Activated CD8-positive, alpha-beta memory T cell treated with anti-CD3 and anti-CD28 coated beads, Interleukin-2, amount 50 U/mL, for 1 hour (primary cell): ENCODE results near the gene LEUTX.
A peak's percentile ranks its signal among the peaks of the same experiment; 100 is the strongest.
"Not testable (repeated sequence)": the region's sequence is repeated elsewhere in the genome, so short reads cannot be mapped to it uniquely, and the experiment has no call there.

Experiments used
- DNase-seq: peaks from one replicate; pipeline ENCODE4 v3.0.0-alpha.2; 2020; ENCODE audit errors: extremely low read depth

The LEUTX gene

GRCh38 chr19:39778763-39779162, at the start of gene LEUTX:
Gene LEUTX (plus strand): TSS chr19:39778854. CDS start chr19:39778921, 67 bp downstream.
- DNase-seq: no peak

DNA sequence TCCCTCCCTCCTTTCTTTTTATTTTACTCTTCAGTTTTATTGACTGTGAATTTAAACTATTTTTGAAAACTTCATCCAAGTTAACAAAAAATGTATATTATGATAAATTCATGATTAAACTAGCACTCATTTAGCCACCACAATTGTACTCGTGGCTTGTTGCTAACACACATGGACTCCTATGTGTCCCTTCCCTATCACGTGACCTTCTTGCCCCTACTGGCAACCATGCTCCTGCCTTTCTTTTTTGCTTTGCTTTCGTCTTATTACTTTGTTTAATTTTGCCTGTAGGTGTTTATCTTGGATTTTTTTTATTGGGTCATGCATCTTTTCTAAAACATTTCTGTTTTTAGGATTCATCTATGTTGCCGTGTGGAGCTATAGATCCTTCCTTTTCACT, 49.1 kb upstream of the LEUTX start:
- DNase-seq: no peak

DNA sequence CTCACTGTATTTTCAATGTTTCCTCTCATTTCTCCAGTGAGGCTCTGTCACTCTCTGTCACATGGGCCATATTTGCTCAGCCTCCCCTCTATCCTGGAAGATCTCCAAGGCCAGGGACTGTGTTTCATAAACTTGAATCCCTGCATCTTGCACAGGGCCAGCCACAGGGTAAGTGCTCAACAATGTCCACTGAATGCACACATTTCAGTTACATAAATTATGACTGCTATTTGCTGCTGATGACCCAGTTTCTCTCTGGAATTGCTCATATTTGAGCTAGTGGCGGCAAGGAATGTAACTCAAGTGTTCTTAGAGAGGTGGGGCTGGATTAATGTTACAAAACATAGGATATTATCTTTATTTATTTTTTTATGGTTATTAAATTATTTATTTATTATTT, 47.0 kb upstream of the LEUTX start:
- DNase-seq: no peak

- no peak for DNase-seq
Observed at GRCh38 chr19:39733841-39734240, 44.8 kb upstream of the LEUTX start.

GRCh38 chr19:39735688-39736087, 43.0 kb upstream of the LEUTX start:
- no peak for DNase-seq

- no peak for DNase-seq
Observed at GRCh38 chr19:39736088-39736487, 42.6 kb upstream of the LEUTX start.

- DNase-seq: no peak
Observed at GRCh38 chr19:39737351-39737750, 41.3 kb upstream of the LEUTX start.

- no peak for DNase-seq
Observed at GRCh38 chr19:39737891-39738290, 40.8 kb upstream of the LEUTX start, which contains the start of gene CLC. Gene CLC (minus strand): TSS chr19:39738029. CDS start chr19:39737952, 77 bp downstream.

DNA sequence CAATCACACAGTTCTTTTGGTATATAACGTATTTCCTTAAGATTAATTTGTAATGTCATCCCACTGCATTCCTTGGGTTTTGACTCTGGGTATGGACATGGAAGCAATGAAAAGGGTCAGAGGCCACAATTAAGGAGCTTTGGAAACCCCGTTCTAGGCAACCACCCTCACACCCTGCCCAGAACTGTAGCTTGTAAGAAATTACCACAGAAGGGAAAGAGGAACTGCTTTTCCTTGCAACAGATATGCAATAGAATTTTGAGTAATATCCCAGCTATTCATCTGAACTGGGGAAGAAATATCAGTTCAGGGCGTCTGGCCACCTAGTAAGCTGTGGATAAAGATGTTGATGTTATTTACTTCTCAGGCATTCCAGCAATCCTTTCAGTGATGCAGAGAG, 39.8 kb upstream of the LEUTX start:
- no peak for DNase-seq

DNA sequence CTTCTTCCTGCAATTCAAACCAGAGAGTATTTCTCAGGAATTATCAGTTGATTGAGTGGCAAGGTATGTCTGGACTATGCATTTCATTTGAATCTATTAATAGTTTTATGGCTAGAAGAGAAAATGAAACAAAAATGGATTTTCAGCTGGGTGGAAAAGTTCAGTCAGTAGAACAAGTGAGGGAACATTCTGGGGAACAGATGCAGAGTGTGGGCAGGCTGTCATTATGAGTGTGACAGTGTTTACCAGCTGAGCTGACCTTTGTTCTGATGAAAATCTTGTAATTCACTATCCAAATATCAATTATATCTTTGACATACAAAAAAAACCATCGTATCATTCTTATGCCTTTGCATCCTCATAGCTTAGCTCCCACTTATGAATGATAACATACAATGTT, 38.3 kb upstream of the LEUTX start:
- no peak for DNase-seq

DNA sequence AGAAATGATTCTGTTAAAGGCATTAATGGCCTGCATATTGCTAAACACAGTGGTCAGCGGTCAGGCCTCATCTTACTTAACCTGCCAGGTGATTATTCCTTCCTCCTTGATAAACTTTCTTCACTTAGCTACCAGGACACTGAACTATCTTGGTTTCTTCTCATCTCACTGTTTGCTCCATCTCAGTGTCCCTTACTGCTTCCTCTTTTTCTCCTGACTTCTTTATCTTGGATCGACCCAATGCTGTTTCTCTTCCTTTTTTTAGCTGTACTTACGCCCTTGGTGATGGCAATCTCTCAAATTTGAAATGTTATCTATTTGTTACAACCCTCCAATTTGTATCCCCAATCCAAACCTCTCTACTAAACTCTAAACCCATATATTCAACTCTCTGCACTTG, 33.0 kb upstream of the LEUTX start:
- DNase-seq: no peak

- DNase-seq: no peak
Observed at GRCh38 chr19:39746836-39747529, 31.7 kb upstream of the LEUTX start.

- no peak for DNase-seq
Observed at GRCh38 chr19:39749981-39750380, 28.7 kb upstream of the LEUTX start.

GRCh38 chr19:39752390-39752789, 26.3 kb upstream of the LEUTX start:
- DNase-seq: no peak

DNA sequence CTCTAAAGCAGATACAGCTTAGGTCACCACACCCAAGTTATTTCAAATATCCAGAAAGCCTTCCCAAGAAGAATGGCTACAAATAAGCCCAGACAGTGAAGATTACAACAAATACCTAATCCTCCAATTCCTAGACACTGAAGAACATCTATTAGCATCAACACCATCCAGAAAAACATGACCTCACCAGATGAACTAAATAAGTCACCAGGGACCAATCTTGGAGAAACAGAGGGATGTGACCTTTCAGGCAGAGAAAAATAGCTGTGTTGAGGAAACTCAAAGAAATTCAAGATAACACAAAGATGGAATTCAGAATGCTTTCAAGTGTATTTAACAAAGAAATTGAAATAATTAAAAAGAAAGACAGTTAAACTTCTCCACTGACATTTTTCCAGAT, 25.9 kb upstream of the LEUTX start:
- DNase-seq: no peak

DNA sequence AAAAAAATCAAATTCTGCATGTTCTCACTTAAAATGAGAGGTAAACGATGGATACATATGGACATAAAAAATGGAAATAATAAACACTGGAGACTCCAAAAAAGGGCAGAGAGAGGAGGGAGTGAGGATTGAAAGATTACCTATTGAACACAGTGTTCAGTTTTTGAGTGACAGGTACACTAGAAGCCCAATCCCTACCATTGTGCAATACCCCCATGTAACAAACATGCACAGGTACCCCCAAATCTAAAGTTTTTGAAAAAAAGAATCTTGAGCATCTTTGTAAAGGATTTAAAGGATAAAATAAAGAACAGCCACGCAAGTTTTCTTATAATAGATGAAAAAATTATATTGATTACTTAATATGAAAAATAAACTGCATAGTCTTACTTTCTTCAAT, 24.1 kb upstream of the LEUTX start:
- no peak for DNase-seq

- DNase-seq: no peak
Observed at GRCh38 chr19:39754971-39755370, 23.7 kb upstream of the LEUTX start.

- DNase-seq: no peak
Observed at GRCh38 chr19:39759457-39760184, 19.0 kb upstream of the LEUTX start.

GRCh38 chr19:39761851-39762250, 16.8 kb upstream of the LEUTX start:
- DNase-seq: not testable (repeated sequence)

GRCh38 chr19:39765091-39766076, 13.3 kb upstream of the LEUTX start:
- peak; percentile 4 for DNase-seq

DNA sequence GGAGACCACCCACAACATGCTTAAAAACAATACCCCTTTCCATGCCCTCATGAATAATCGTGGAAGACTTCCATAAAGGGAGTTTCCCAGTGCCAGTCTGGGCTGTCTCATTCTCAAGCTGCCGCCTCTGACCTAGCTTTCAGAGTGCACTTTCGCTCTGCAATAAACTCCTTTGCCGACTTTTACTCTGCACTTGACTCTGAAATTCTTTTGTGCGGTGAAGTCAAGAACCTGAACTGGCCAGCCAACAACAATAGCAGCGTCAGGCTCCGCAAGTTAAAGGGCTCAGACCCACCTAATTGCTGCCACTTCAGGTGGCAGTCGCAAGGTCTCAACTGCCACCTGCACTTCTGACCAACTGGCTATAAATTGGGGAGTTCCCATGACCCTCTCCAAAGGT, 10.3 kb upstream of the LEUTX start:
- DNase-seq: no peak

- DNase-seq: no peak
Observed at GRCh38 chr19:39768786-39769185, 9.9 kb upstream of the LEUTX start.
